Loucy (cell line): ENCODE measurements around the gene MYO1D.

Experiments used
- EZH2phosphoT487 ChIP-seq: fragments of 200-600 bp; IDR thresholded peaks from 2 replicates; pipeline ENCODE4 v1.6.1; 2018; ENCODE audit warnings: antibody characterized with exemption, mild to moderate bottlenecking, moderate library complexity, borderline replicate concordance
- TF ChIP-seq, protein P1 (sequence below): fragments of 200-600 bp; sonication (generic); conservative IDR thresholded peaks from 2 replicates; pipeline ENCODE4 v1.5.1; 2014; ENCODE audit warnings: mild to moderate bottlenecking, antibody characterized with exemption, low read length

DNA sequence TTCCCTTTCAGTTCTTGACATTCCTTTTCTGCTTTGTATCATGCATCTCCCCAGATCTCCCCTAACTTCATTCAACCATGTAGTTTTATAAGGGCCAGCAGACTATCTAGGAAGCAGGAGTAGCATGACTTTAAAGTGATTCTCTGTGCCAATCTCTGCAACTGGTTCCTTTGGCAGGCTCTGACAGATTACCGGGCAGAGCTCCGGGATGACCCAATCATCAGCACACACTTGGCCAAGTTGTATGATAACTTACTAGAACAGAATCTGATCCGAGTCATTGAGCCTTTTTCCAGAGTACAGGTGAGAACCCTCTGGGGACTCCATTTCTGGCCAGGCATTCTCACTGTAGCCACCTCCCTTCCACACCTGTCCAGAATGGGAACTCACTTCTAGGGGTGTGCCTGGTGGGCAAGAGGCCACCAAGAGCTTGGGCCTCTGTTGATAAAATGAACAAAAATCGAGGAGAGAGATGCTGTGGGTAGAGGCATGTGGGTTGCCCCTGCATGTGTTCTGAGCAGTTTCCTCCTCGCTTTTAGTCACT, 397.8 kb downstream of the MYO1D start:
- TF ChIP-seq, protein P1, sequence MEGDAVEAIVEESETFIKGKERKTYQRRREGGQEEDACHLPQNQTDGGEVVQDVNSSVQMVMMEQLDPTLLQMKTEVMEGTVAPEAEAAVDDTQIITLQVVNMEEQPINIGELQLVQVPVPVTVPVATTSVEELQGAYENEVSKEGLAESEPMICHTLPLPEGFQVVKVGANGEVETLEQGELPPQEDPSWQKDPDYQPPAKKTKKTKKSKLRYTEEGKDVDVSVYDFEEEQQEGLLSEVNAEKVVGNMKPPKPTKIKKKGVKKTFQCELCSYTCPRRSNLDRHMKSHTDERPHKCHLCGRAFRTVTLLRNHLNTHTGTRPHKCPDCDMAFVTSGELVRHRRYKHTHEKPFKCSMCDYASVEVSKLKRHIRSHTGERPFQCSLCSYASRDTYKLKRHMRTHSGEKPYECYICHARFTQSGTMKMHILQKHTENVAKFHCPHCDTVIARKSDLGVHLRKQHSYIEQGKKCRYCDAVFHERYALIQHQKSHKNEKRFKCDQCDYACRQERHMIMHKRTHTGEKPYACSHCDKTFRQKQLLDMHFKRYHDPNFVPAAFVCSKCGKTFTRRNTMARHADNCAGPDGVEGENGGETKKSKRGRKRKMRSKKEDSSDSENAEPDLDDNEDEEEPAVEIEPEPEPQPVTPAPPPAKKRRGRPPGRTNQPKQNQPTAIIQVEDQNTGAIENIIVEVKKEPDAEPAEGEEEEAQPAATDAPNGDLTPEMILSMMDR = no peak
- no peak for TF ChIP-seq EZH2phosphoT487
